H1 (cell line): ENCODE results near the gene STK32A. TPM values are rescaled to one million over a fixed set of nuclear protein-coding genes. Genes with fewer than 3 reads are reported as not detected.

Experiments
- CBX8 ChIP-seq: fragments of 300-800, 300-1000 bp; sonication (generic); IDR thresholded peaks from 2 replicates; pipeline ENCODE4 v1.7.1; 2016; ENCODE audit warnings: low read depth, low read length, borderline replicate concordance
- RFX5 ChIP-seq: IDR thresholded peaks from 2 replicates; pipeline ENCODE4 v1.6.1; 2011; ENCODE audit warnings: low read depth, low read length, improper control_type of control experiment, borderline replicate concordance
- SIX5 ChIP-seq: IDR thresholded peaks from 2 replicates; pipeline ENCODE4 v1.6.1; 2011; ENCODE audit warnings: mild to moderate bottlenecking, low read depth, low read length
- SP2 ChIP-seq: IDR thresholded peaks from 2 replicates; pipeline ENCODE4 v1.6.1; 2012; ENCODE audit warnings: mild to moderate bottlenecking, low read length, inconsistent platforms
- ZNF274 ChIP-seq: IDR thresholded peaks from 2 replicates; pipeline ENCODE4 v1.7.0; 2012; ENCODE audit warnings: low read length, borderline replicate concordance; ENCODE audit errors: extremely low read depth
- polyA plus RNA-seq, 7 experiments: library from polyadenylated mRNA; depleted of rRNA in 3 of 7; stranded (reverse) in 5 of 7; unstranded in 2 of 7; fragments of >200 nt in 5 of 7; fragments of 200-250 nt in 2 of 7; gene quantifications; 1 replicate in 5 of 7; 2 replicates in 1 of 7; 4 replicates in 1 of 7; pipeline versions ENCODE4 v1.2.1 to v1.2.3, GENCODE V29; 2011 to 2013; ENCODE audit warnings: missing spikeins in 2 of 7, mixed read lengths in 2 of 7
- total RNA-seq: library from RNA; stranded (reverse); fragmentation: NEBNext Ultra II Directional; extraction: Animal tissue kit (Norgen Biotek cat#: 25700); gene quantifications from 2 replicates; pipeline ENCODE4 v1.2.1, GENCODE V29; 2021
- TF ChIP-seq, protein P1 (sequence below): IDR thresholded peaks from 2 replicates; pipeline ENCODE4 v1.6.1; 2011; ENCODE audit warnings: low read depth, mild to moderate bottlenecking, low read length; ENCODE audit not compliant: insufficient read depth
- TF ChIP-seq, protein P2 (sequence below): IDR thresholded peaks from 2 replicates; pipeline ENCODE4 v1.6.1; 2012; ENCODE audit warnings: low read length, inconsistent platforms

The STK32A gene
- total and polyA plus RNA-seq, 2 of the 8 experiments (the other 6 are each of a cell fraction or from before 2014, with no cell fraction given): 1.3 to 2.5 TPM

DNA sequence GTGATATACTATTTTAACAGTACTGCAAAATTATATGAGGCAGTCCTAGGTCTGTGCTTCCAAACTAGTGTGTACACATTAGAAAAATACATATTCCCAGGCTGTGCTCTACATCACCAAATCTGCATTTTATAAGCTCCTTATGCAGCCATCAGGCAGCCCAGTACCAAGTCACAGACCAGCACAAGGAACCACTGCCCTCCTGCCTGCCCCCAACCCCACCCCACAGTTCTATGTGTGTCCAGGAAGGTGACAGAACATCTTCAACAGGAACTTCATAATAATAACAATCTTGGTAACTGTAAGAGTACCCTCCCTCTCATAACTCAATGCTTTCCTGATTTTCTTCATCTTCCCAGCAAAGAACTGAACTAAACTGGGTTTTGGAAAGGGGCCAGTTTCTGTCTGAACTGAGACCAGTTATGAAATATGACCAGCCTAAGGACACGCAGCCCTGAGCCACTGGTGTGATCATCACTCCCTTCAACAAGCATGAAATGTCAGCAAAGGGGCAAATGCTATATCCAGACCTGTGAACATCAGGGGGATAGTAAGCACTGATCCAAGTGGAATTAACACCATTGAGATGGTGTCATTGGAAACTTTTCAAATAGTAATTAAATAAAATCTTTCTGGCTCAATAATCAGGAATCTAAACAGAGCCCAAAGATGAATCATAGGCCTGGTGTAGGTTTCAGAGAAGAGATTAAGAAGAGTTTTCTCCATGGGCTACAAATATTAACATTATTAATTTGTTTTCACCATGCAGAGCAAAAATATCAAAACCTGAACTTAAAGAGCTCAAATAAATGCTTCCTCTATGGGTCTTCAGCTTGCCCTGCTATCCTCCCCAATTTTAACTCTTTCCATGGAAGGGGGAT lies 192.9 kb downstream of the STK32A start (continued):
- TF ChIP-seq ZNF274: no peak
- TF ChIP-seq, protein P1, sequence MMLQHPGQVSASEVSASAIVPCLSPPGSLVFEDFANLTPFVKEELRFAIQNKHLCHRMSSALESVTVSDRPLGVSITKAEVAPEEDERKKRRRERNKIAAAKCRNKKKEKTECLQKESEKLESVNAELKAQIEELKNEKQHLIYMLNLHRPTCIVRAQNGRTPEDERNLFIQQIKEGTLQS: no peak
- TF ChIP-seq CBX8: no peak
- TF ChIP-seq, protein P2, sequence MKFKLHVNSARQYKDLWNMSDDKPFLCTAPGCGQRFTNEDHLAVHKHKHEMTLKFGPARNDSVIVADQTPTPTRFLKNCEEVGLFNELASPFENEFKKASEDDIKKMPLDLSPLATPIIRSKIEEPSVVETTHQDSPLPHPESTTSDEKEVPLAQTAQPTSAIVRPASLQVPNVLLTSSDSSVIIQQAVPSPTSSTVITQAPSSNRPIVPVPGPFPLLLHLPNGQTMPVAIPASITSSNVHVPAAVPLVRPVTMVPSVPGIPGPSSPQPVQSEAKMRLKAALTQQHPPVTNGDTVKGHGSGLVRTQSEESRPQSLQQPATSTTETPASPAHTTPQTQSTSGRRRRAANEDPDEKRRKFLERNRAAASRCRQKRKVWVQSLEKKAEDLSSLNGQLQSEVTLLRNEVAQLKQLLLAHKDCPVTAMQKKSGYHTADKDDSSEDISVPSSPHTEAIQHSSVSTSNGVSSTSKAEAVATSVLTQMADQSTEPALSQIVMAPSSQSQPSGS: no peak
- TF ChIP-seq RFX5: no peak
- no peak for TF ChIP-seq SP2
- no peak for TF ChIP-seq SIX5
